ENCODE data around the gene ALG8.
"Not testable (repeated sequence)": the region's sequence is repeated elsewhere in the genome, so short reads cannot be mapped to it uniquely, and the experiment has no call there.

The ALG8 gene

GRCh38 chr11:78179459-78180071 is 40.1 kb upstream of the ALG8 start:
- ChIA-PET CTCF (interaction anchor here (0.6 kb wide), 1 partner anchor 614 kb away, joined by 3 read pairs; no protein-coding TSS in a partner anchor), POLR2A (ENCODE audit: low non-redundant PET) (no interaction called here)
- DNase-seq (ENCODE audit: low spot score), result peak; percentile 12
- no peak for TF ChIP-seq CTCF (conservative IDR thresholded peaks at IDR 0.05; ENCODE audit: low read depth)
- H3K27ac ChIP-seq, result peak overlapping the region; percentile 24; the same call in 1 of the 2 replicates

- no peak overlapping the region for H3K27ac ChIP-seq
- DNase-seq (ENCODE audit: low spot score), result no peak
- no peak for TF ChIP-seq CTCF (conservative IDR thresholded peaks at IDR 0.05; ENCODE audit: low read depth)
- ChIA-PET CTCF (no interaction called here), POLR2A (ENCODE audit: low non-redundant PET) (no interaction called here)
These were observed 37.8 kb upstream of the ALG8 start for GRCh38 chr11:78177216-78177615.

- no peak for DNase-seq (ENCODE audit: low spot score)
- no peak for TF ChIP-seq CTCF (conservative IDR thresholded peaks at IDR 0.05; ENCODE audit: low read depth)
- CTCF ChIA-PET, result no interaction called here
- no peak overlapping the region for H3K27ac ChIP-seq
- POLR2A ChIA-PET (ENCODE audit: low non-redundant PET), result no interaction called here
These were observed 37.2 kb upstream of the ALG8 start for GRCh38 chr11:78176605-78177141.

- POLR2A ChIA-PET (ENCODE audit: low non-redundant PET); DNase-seq (ENCODE audit: low spot score); CTCF ChIA-PET; H3K27ac ChIP-seq: not testable (repeated sequence)
These were observed 36.4 kb upstream of the ALG8 start for GRCh38 chr11:78175862-78176261.

GRCh38 chr11:78171951-78172350 is 32.5 kb upstream of the ALG8 start:
- H3K27ac ChIP-seq, result no peak overlapping the region
- TF ChIP-seq CTCF (conservative IDR thresholded peaks at IDR 0.05; ENCODE audit: low read depth), result no peak
- ChIA-PET POLR2A (ENCODE audit: low non-redundant PET) (no interaction called here), CTCF (no interaction called here)
- no peak for DNase-seq (ENCODE audit: low spot score)

- H3K27ac ChIP-seq, result no peak overlapping the region
- ChIA-PET POLR2A (ENCODE audit: low non-redundant PET) (interaction anchor here (0.5 to 0.6 kb wide), 2 partner anchors 365 to 1056 kb away, joined by 3 to 4 read pairs; no protein-coding TSS in a partner anchor), CTCF (interaction anchor here (1.1 kb wide), 1 partner anchor 21 kb away, joined by 3 read pairs; no protein-coding TSS in a partner anchor)
- DNase-seq (ENCODE audit: low spot score), result no peak
- no peak for TF ChIP-seq CTCF (conservative IDR thresholded peaks at IDR 0.05; ENCODE audit: low read depth)
These were observed 31.6 kb upstream of the ALG8 start for GRCh38 chr11:78170874-78171549.

- POLR2A ChIA-PET (ENCODE audit: low non-redundant PET), result interaction anchor here (0.5 kb wide), 1 partner anchor 1056 kb away, joined by 3 read pairs; no protein-coding TSS in a partner anchor
- DNase-seq (ENCODE audit: low spot score), result no peak
- no peak overlapping the region for H3K27ac ChIP-seq
These were observed 31.0 kb upstream of the ALG8 start for GRCh38 chr11:78170413-78170812.

More at GRCh38 chr11:78170413-78170812, 31.0 kb upstream of the ALG8 start:
- no peak for TF ChIP-seq CTCF (conservative IDR thresholded peaks at IDR 0.05; ENCODE audit: low read depth)
- CTCF ChIA-PET, result interaction anchor here (1.1 kb wide), 1 partner anchor 21 kb away, joined by 3 read pairs; no protein-coding TSS in a partner anchor

All from RWPE1 (cell line).